ENCODE measurements around the gene TNNI3.

Gene TNNI3

GRCh38 chr19:55106591-55106990 is 50.9 kb downstream of the TNNI3 start:
- H4K20me1 ChIP-seq (ENCODE audit: insufficient read depth, low read length) = peaks cover 7% of the 10 kb centered on the region; the same call in 1 of the 2 replicates
- no peak overlapping the region for H3K4me2 ChIP-seq (ENCODE audit: low read length)
- H3K4me1 ChIP-seq (ENCODE audit: low read length) = no peaks in the 10 kb centered on the region
- H3K79me2 ChIP-seq (ENCODE audit: low read length) = peaks cover 4% of the 10 kb centered on the region; the same call in 1 of the 2 replicates
- no peak overlapping the region for H3K4me3 ChIP-seq (ENCODE audit: low read length)
- H3K9ac ChIP-seq (ENCODE audit: low read length) = no peak overlapping the region
- peaks cover 13% of the 10 kb centered on the region for H3K36me3 ChIP-seq (replicated peaks; ENCODE audit: low read depth, low read length)
- TF ChIP-seq, protein P1, sequence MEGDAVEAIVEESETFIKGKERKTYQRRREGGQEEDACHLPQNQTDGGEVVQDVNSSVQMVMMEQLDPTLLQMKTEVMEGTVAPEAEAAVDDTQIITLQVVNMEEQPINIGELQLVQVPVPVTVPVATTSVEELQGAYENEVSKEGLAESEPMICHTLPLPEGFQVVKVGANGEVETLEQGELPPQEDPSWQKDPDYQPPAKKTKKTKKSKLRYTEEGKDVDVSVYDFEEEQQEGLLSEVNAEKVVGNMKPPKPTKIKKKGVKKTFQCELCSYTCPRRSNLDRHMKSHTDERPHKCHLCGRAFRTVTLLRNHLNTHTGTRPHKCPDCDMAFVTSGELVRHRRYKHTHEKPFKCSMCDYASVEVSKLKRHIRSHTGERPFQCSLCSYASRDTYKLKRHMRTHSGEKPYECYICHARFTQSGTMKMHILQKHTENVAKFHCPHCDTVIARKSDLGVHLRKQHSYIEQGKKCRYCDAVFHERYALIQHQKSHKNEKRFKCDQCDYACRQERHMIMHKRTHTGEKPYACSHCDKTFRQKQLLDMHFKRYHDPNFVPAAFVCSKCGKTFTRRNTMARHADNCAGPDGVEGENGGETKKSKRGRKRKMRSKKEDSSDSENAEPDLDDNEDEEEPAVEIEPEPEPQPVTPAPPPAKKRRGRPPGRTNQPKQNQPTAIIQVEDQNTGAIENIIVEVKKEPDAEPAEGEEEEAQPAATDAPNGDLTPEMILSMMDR (IDR thresholded peaks at IDR 0.05; ENCODE audit: low read depth, low read length) = no peak
- no peak for TF ChIP-seq EZH2phosphoT487 (IDR thresholded peaks at IDR 0.05; ENCODE audit: low read depth)
- H3K9me3 ChIP-seq (ENCODE audit: insufficient read depth, low read length) = no peaks in the 10 kb centered on the region
- no peak overlapping the region for H2AFZ ChIP-seq (ENCODE audit: low read depth, low read length)
- no peak overlapping the region for H3K27ac ChIP-seq (ENCODE audit: low read length)
- no peaks in the 10 kb centered on the region for H3K27me3 ChIP-seq (ENCODE audit: low read depth, low read length)

DNA sequence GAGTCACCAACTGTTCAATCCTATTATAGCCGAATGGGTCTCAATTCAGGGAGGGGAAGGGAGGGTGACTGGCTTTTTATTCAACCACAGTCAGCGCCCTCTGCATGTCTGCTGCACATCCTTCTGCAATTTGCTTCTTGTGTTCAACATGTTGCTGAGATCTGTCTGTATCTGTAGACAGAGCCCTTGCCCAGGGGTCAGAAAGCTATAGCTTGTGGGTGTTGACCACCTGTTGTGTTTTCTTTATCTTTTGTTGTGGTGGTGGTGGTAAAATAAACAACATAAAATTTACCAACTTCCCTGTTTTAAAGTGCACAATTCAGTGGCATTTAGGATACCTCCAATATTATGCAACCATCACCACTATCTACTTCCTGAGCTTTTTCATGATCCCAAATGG is 52.3 kb downstream of the TNNI3 start:
- no peak overlapping the region for H3K4me2 ChIP-seq (ENCODE audit: low read length)
- H4K20me1 ChIP-seq (ENCODE audit: insufficient read depth, low read length) = peaks cover 3% of the 10 kb centered on the region; the same call in 1 of the 2 replicates
- H3K9ac ChIP-seq (ENCODE audit: low read length) = no peak overlapping the region
- TF ChIP-seq, protein P1 (IDR thresholded peaks at IDR 0.05; ENCODE audit: low read depth, low read length) = no peak
- no peak for TF ChIP-seq EZH2phosphoT487 (IDR thresholded peaks at IDR 0.05; ENCODE audit: low read depth)
- no peak overlapping the region for H2AFZ ChIP-seq (ENCODE audit: low read depth, low read length)
- H3K4me1 ChIP-seq (ENCODE audit: low read length) = no peaks in the 10 kb centered on the region
- no peaks in the 10 kb centered on the region for H3K27me3 ChIP-seq (ENCODE audit: low read depth, low read length)
- H3K36me3 ChIP-seq (replicated peaks; ENCODE audit: low read depth, low read length) = peaks cover 16% of the 10 kb centered on the region
- no peak overlapping the region for H3K4me3 ChIP-seq (ENCODE audit: low read length)
- no peaks in the 10 kb centered on the region for H3K9me3 ChIP-seq (ENCODE audit: insufficient read depth, low read length)
- no peak overlapping the region for H3K27ac ChIP-seq (ENCODE audit: low read length)
- no peaks in the 10 kb centered on the region for H3K79me2 ChIP-seq (ENCODE audit: low read length)

DNA sequence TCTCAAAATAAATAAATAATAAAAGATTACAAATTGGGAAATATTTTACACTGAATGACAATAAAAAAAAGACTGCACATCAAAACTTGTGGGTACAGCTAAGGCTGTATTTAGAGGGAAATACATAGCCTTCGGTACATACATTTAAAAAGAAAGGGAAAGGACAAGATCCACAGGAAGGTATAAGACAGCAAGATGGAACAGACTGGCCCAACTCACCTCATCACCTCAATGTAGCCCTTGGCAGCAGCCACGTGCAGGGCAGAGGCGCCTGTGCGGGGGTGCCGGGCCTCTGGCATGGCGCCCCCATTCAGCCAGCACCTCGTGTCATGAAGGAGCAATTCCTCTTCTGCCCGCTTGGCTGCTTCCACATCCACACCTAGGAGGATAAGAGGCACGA is 54.3 kb downstream of the TNNI3 start:
- Histone ChIP-seq H3K4me1 (ENCODE audit: low read length) (no peaks in the 10 kb centered on the region), H3K27ac (ENCODE audit: low read length) (no peak overlapping the region), H3K36me3 (replicated peaks; ENCODE audit: low read depth, low read length) (peaks cover 13% of the 10 kb centered on the region), H3K27me3 (ENCODE audit: low read depth, low read length) (no peaks in the 10 kb centered on the region), H3K4me2 (ENCODE audit: low read length) (no peak overlapping the region), H3K9ac (ENCODE audit: low read length) (no peak overlapping the region), H4K20me1 (ENCODE audit: insufficient read depth, low read length) (peaks cover 9% of the 10 kb centered on the region), H3K79me2 (ENCODE audit: low read length) (no peaks in the 10 kb centered on the region), H3K9me3 (ENCODE audit: insufficient read depth, low read length) (no peaks in the 10 kb centered on the region), H2AFZ (ENCODE audit: low read depth, low read length) (no peak overlapping the region), H3K4me3 (ENCODE audit: low read length) (no peak overlapping the region)
- no peak for TF ChIP-seq EZH2phosphoT487 (IDR thresholded peaks at IDR 0.05; ENCODE audit: low read depth)
- TF ChIP-seq, protein P1 (IDR thresholded peaks at IDR 0.05; ENCODE audit: low read depth, low read length) = no peak

All from OCI-LY3 (cell line).